Activated naive CD4-positive, alpha-beta T cell treated with Interleukin-2 at 50 U/mL for 16 hours (primary cell): ENCODE results near the gene CLCN3.
"Not testable (repeated sequence)": the region's sequence is repeated elsewhere in the genome, so short reads cannot be mapped to it uniquely, and the experiment has no call there.

Experiments used
- DNase-seq: peaks from one replicate; pipeline ENCODE4 v3.0.0-alpha.2; 2020

Gene CLCN3

GRCh38 chr4:169619958-169620879, at the start of gene CLCN3:
Gene CLCN3 (plus strand): TSS chr4:169620578. CDS start chr4:169635929, 15,351 bp downstream.
- peak; percentile 89 for DNase-seq

GRCh38 chr4:169571012-169571411, 49.4 kb upstream of the CLCN3 start:
- DNase-seq, result not testable (repeated sequence)

GRCh38 chr4:169571435-169571834, 48.9 kb upstream of the CLCN3 start:
- DNase-seq, result no peak

GRCh38 chr4:169573889-169574288, 46.5 kb upstream of the CLCN3 start:
- no peak for DNase-seq

GRCh38 chr4:169582203-169582602, 38.2 kb upstream of the CLCN3 start:
- DNase-seq, result no peak

GRCh38 chr4:169582706-169583105, 37.7 kb upstream of the CLCN3 start:
- no peak for DNase-seq

- DNase-seq, result no peak
Observed at GRCh38 chr4:169583563-169583962, 36.8 kb upstream of the CLCN3 start.

- DNase-seq, result no peak
Observed at GRCh38 chr4:169593050-169593560, 27.3 kb upstream of the CLCN3 start.

GRCh38 chr4:169594560-169595195, 25.7 kb upstream of the CLCN3 start:
- no peak for DNase-seq

- DNase-seq, result no peak
Observed at GRCh38 chr4:169601016-169601771, 19.2 kb upstream of the CLCN3 start.

- no peak for DNase-seq
Observed at GRCh38 chr4:169603312-169603711, 17.1 kb upstream of the CLCN3 start.

GRCh38 chr4:169604131-169604900, 16.1 kb upstream of the CLCN3 start:
- no peak for DNase-seq

- DNase-seq, result no peak
Observed at GRCh38 chr4:169604903-169605331, 15.5 kb upstream of the CLCN3 start.

GRCh38 chr4:169611157-169611556, 9.2 kb upstream of the CLCN3 start:
- DNase-seq, result no peak

- DNase-seq, result peak; percentile 87
Observed at GRCh38 chr4:169611991-169612870, 8.1 kb upstream of the CLCN3 start, which contains the start of gene NEK1. Gene NEK1 (minus strand): TSS chr4:169612583. CDS start chr4:169602630, 9,953 bp downstream.

GRCh38 chr4:169612871-169613859, 7.2 kb upstream of the CLCN3 start:
- DNase-seq, result peak; percentile 72

GRCh38 chr4:169615467-169616106, 4.8 kb upstream of the CLCN3 start:
- DNase-seq, result peak; percentile 19

GRCh38 chr4:169616846-169617245, 3.5 kb upstream of the CLCN3 start:
- no peak for DNase-seq

GRCh38 chr4:169617306-169617705, 3.1 kb upstream of the CLCN3 start:
- no peak for DNase-seq
